ENCODE data around the gene PMVK. TPM values are rescaled to one million over a fixed set of nuclear protein-coding genes. Genes with fewer than 3 reads are reported as not detected.

PMVK gene
- total RNA-seq, 1 donor from 2014 or later: 30.4 TPM

GRCh38 chr1:154896771-154897286, 39.7 kb downstream of the PMVK start:
- DNase-seq (ENCODE audit: low spot score) (no peak), ATAC-seq (no peak)
- intact Hi-C loops (cut with DNase I): no loop called here

- intact Hi-C loops (cut with DNase I): no loop called here
- DNase-seq (ENCODE audit: low spot score) (peak; percentile 34), ATAC-seq (peak; percentile 72)
Measured at GRCh38 chr1:154895798-154896197, 40.7 kb downstream of the PMVK start.

GRCh38 chr1:154891452-154891851, 45.1 kb downstream of the PMVK start:
- ATAC-seq (no peak), DNase-seq (ENCODE audit: low spot score) (no peak)
- intact Hi-C loops (cut with DNase I): no loop called here

GRCh38 chr1:154888757-154889156, 47.8 kb downstream of the PMVK start:
- DNase-seq (ENCODE audit: low spot score): no peak
- intact Hi-C loops (cut with DNase I): no loop called here
- no peak for ATAC-seq

- peak; percentile 17 for DNase-seq (ENCODE audit: low spot score)
- ATAC-seq: no peak
- intact Hi-C loops (cut with DNase I): no loop called here
Measured at GRCh38 chr1:154886281-154887015, 50.1 kb downstream of the PMVK start.

- ATAC-seq: peak; percentile 89
Measured at GRCh38 chr1:154884869-154885701, 51.4 kb downstream of the PMVK start.

GRCh38 chr1:154883919-154884868, 52.3 kb downstream of the PMVK start:
- no peak for ATAC-seq
- intact Hi-C loops (cut with DNase I): no loop called here
- peak; percentile 23 for DNase-seq (ENCODE audit: low spot score)

More at GRCh38 chr1:154884869-154885701, 51.4 kb downstream of the PMVK start:
- DNase-seq (ENCODE audit: low spot score): no peak
- intact Hi-C loops (cut with DNase I): no loop called here

GRCh38 chr1:154881820-154882535, 54.5 kb downstream of the PMVK start:
- ATAC-seq (no peak), DNase-seq (ENCODE audit: low spot score) (peak; percentile 41)
- intact Hi-C loops (cut with DNase I): no loop called here

GRCh38 chr1:154880671-154881070, 55.8 kb downstream of the PMVK start:
- intact Hi-C loops (cut with DNase I): no loop called here
- no peak for DNase-seq (ENCODE audit: low spot score)
- no peak for ATAC-seq

- peak; percentile 51 for DNase-seq (ENCODE audit: low spot score)
- no peak for ATAC-seq
- intact Hi-C loops (cut with DNase I): loop anchor here (5.0 kb wide), 1 partner anchor 317 kb away; no protein-coding TSS in a partner anchor
Measured at GRCh38 chr1:154879038-154879421, 57.5 kb downstream of the PMVK start.

GRCh38 chr1:154878371-154879037, 58.0 kb downstream of the PMVK start:
- peak; percentile 88 for DNase-seq (ENCODE audit: low spot score)
- ATAC-seq: peak; percentile 96
- intact Hi-C loops (cut with DNase I): loop anchor here (5.0 kb wide), 1 partner anchor 316 kb away; no protein-coding TSS in a partner anchor

GRCh38 chr1:154877370-154877974, 59.0 kb downstream of the PMVK start:
- intact Hi-C loops (cut with DNase I): loop anchor here (5.0 kb wide), 1 partner anchor 315 kb away; no protein-coding TSS in a partner anchor
- no peak for ATAC-seq
- DNase-seq (ENCODE audit: low spot score): peak; percentile 32

- DNase-seq (ENCODE audit: low spot score) (peak; percentile 7), ATAC-seq (no peak)
- intact Hi-C loops (cut with DNase I): loop anchor here (5.0 kb wide), 1 partner anchor 315 kb away; no protein-coding TSS in a partner anchor
Measured at GRCh38 chr1:154876842-154877369, 59.6 kb downstream of the PMVK start.
